HG02798 (cell line): Measurements from ENCODE around the gene ASCL1.
A peak's percentile ranks its signal among the peaks of the same experiment; 100 is the strongest.

ENCODE experiments used
- ATAC-seq: cut with Tn5 transposase; IDR thresholded peaks from one replicate; pipeline ENCODE4 v1.9.1; 2021; ENCODE audit warnings: mild to moderate bottlenecking; ENCODE audit not compliant: unreplicated experiment, poor library complexity

Gene ASCL1

GRCh38 chr12:102957339-102958050 lies at the start of gene ASCL1:
Gene ASCL1 (plus strand): TSS chr12:102957674. CDS start chr12:102958245, 571 bp downstream.
- peak; percentile 24 for ATAC-seq

DNA sequence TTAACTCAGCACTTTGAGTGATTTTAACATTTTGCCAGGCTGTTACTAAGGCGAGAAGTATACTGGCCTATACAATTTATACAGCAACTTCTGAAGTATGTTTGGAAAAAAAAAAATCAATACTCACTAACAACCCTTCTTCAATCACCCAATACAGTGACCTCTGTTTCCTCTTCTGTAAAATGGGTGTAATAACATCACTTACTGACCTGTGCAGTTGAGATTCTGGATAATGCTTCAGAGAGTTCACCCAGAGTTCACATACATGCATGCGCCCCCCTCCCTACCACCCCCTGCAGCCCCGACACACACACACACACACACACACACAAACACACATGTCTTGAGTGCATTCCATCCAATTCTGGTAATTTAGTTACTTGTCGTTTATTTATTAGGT lies 49.6 kb upstream of the ASCL1 start:
- ATAC-seq = no peak

DNA sequence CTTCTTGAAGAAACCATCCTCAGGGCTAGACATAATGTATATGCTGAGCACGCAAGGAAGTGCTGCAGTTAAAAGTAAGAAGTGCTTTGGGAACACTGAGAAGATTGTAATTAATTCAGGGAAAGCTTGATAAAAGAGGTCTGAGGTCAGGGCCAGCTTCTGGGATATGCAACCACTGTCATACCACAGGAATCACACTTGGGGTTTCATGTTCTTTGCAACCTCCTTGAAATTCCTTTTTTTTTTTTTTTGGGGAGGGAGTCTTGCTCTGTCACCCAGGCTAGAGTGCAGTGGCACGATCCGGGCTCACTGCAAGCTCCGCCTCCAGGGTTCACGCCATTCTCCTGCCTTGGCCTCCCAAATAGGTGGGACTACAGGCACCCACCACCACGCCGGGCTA lies 47.3 kb upstream of the ASCL1 start:
- ATAC-seq = no peak

- ATAC-seq = no peak
These were observed 46.7 kb upstream of the ASCL1 start for GRCh38 chr12:102910792-102911191.

GRCh38 chr12:102911320-102911719 lies 46.2 kb upstream of the ASCL1 start:
- ATAC-seq = no peak

- ATAC-seq = no peak
These were observed 45.2 kb upstream of the ASCL1 start for GRCh38 chr12:102912258-102912657.

DNA sequence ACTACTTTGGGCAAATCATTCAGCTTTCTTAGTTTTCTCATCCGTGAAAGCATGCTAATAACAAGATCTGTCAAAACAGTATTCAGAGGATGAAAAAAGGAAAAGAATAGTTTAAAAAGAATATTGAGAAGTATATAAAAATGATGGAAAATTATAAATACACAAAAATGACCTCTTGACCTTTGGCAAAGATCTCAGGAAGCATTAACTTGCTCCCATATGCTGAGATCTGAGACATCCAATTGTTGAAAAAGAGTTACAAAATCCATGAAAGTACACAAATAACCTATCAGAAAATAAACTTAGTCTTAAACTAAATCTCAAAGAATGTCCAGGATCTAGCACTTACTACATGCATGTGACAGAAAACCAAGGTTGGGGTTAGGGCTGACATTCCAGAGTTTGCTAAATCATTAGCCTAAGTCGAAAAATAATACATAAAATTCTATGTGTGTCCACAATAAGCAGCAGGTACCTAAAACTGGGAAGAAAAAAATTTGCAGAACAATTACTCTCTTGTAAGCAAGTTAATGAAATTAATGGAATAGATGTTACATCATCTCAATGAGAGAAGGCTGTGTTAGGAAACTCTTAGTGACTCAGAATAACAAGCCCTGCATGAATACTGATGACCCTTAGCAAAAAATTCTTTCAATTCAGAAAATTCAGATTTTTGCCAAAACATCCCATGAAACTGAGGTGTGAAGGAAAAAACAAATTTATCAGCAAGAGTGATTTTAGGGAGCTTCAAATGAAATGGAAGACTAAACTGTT lies 43.8 kb upstream of the ASCL1 start:
- no peak for ATAC-seq

DNA sequence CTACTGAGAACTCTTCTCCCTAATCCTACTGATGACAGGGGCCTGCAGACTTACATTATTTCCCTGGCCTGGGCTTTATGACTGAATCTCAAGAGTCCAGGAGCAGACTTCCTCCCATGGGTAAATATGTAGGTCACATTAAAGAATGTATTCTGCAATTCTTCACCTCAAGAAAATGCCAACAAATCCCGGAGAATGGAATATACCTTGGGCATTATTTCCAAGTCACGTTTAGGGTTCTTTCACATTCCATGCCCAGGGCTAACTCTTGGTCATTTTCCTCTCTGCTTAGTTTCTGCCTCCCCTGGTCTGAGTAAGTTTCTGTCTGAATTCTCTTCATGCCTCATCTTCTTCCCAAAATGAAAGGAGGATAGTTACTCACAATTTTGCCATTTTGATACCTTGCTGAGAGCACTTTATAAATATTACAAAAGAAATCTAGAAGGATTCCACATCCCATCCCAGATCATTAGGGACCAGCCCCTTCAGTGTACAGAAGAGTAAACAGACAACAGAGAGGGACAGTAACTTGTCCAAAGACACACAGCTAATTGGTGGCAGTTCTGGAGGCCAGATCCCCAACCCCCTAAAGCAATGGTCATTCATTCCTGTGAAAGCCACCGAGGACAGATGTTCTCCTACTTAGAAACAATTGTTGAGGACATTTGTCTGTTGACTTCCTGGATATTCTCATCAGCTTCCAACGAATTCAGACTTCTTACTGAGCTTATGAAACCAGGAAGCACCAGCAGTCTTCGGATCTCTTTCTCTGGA lies 41.0 kb upstream of the ASCL1 start:
- no peak for ATAC-seq

DNA sequence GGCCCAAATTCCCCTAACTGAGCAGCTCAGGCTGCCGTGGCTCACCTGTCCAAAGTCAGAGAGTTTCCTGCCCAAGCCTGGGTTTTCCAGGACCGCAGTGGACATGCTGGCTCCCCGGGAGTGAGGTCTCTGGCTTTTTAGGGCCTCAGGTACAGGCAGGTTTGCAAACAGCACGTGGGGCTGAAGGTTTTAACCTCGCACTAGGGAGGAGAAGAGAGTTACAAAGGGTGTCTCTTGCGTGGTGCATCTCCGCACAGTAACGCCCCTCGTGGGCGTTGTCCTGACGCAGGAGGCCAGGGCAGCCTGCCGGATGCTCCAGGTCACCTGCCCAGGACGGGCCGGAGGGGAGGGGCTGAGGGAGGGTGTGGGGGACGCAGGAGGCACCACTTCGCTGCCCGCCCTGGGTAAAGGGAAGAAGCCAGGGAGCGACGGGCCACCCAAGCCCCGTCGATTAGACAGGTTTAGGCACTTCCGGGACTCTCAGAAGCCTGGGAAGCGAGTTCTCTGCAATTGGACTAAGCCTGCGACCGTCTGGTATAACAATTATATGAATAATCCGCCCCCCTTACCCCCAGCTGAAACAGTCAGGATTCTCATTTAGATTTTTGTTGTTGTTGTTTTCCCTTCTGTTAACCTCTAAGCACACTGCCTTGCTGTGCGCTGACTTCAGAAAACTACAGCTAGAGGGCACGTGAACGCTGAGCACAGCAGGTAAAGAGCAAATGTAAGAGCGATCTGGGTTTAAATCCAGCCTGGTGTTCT lies 40.3 kb upstream of the ASCL1 start, which contains the start of gene PAH:
TSS of gene PAH (minus strand) at position 219 of the 762 bp plus-strand sequence. CDS start at position 105, 114 bp downstream.
- ATAC-seq = peak; percentile 72

DNA sequence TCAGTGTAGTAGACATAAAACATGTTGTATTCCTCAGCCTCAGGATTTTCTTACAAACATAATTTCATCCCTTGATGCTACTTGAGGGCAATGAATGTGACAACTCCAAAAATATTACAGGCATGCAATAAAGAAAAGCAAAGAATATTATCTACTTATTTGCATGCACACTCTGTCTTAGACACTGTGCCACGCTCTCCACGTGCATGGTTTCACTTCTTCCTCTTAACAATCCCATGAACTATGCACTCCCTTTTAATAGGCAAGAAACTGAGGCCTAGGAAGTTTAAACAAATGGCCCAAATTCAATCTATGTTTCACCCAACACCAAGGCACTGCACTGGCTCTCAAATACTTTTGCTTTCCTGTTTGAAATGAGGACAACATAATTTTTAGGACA lies 38.6 kb upstream of the ASCL1 start:
- ATAC-seq = no peak

GRCh38 chr12:102920271-102920670 lies 37.2 kb upstream of the ASCL1 start:
- ATAC-seq = no peak

DNA sequence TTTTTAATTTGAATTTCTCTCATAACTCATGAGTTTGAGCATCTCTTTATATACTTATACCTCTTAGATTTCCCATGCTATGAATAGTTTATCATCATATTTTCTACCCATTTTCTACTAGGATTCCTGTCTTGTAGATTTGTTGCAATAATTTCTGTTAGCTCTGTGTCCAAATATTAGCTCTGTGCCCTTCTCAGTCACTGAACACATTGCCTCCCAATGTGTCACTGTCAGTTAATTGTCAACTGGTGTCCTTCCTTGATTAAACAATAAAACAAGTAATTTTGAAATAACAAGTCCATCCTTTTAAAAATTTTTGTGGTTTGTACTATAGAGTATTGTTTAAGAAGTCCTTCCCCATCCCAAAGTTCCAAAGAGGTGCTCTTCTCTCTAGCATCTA lies 36.2 kb upstream of the ASCL1 start:
- ATAC-seq = no peak

GRCh38 chr12:102927220-102927619 lies 30.3 kb upstream of the ASCL1 start:
- no peak for ATAC-seq

DNA sequence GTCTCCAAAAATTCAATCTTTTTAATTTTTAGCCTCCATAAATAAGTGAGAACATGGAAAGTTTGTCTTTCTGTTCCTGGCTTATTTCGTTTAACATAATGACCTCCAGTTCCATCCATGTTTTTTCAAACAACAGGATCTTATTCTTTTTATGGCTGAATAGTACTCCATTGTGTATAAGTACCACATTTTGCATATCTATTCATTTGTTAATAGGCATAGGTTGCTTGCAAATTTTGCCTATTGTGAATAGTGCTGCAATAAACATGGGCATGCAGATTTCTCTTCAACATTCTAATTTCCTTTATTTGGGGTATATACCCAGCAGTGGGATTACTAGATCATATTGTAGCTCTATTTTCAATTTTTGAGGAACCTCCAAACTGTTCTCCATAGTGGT lies 24.3 kb upstream of the ASCL1 start:
- no peak for ATAC-seq

DNA sequence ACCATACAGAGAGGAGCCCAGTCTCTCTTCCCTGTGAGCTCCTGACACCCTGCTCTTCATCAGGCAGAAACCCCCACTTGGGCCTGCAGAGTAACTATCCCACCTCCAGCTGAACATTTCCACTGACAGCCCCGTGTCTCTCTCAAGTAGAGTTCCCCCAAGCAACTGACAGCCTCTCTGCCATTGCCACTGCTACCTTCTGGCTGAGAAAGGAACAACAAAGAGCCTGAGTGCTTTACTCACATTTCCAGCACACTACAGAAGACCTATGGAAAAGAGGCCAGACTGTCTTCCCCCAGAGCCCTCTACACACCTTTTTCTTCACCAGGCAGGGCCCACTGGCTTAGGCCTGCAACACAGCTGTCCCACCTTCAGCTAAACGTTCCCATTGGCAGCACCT lies 18.4 kb upstream of the ASCL1 start:
- no peak for ATAC-seq

DNA sequence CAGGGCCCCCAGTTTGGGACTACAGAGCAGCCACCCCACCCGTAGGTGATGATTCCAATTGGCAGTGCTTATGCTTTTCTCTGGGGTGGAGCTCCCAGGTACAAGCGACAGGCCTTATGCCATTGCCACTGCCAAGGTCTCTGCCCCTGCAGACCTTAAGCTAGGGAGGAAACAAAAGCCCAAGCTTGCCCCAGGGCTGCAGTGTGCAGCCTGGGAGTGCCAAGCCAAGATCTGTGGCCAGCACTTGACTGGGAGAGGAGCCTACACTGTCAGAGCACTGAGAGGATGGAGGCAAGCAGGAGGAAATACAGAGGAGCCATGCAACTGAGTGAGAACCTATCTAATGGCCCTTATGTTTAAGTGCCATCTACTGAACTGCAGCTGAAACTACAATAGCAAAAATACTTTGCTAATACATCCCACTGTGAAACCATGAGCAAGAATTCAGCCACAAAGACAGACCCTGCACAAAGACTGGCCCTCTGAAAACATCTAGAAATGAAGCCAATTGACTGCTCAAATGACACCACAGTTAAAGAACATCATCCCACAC lies 17.7 kb upstream of the ASCL1 start:
- no peak for ATAC-seq

DNA sequence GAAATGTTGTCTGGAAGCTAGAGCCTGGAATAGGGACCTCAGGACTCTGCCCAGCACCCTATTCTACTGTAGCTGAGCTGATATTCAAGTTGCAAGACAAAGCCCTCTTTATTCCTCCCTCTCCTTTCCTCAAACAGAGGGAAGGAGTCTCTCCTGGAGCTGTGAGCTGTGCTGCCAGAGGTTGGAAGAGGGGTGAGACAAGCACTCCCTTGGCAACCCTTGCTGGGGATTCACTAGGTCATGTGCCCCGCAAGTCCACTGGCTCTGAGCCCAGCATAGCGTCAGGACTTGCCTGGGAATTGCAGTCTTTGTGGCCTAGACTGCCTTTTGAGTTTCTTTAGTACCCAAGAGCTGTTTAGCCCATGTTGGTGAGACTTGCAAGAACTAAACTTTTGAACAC lies 11.4 kb upstream of the ASCL1 start:
- ATAC-seq = no peak

DNA sequence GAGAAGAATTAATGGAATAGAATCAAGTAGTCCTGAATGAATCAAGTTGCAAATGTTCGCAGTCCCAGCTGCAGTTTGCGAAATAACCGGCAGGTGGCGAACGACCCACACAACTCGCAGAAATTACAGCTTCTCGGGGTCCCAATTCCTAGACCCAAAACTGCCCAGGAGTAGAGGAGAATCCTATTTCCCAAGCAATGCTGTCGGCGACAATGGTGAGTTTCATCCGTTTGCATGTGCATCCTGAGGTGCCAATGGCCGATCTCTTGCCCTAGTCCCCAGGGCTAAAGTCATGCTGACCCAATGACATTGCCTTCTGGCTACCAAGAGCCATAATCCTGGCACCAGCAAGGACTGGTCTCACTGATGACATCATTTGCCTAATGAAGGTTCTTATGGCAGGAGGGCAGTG lies 8.5 kb upstream of the ASCL1 start:
- no peak for ATAC-seq

DNA sequence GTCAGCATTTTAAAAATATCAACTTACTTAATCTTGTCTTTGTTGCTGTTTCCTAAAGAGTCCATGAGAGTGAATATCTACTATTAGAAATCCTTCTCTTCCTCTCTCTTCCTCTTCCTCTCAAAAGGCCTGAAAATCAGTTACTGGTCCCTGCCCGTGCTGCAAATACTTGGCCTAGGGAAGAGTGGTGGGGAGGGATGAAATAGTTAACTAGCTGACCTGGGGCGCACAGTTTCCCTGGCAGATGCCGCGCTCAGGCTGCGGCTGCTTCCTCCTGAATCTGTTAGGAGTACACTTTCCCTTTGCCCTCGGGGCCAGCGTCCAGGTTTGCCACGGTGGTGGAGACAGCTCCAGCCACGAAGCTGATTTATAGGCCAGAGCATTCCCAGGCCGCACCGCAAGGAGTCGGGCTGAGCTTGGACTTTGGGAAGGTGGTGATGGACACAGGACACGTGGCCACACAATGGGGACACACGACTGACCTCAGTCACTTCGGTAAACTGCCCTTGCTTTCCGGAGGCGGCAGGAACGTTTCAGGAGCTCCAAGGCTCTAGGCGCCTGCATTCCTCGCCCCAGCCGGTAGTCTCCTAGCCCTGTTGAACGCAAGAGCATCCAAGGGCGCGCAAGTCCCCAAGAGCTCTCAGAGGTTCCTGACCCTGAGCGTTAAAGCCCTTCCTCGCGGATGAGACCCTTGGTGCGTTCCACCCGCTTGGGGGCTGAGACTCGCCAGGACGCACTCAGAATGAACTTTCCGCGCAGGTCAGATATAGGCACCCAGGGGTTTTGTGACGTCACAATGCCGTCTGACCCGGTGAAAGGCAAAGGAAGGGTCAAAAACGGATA lies 7.1 kb upstream of the ASCL1 start:
- no peak for ATAC-seq
